HepG2 (cell line): Measurements from ENCODE around the gene CCDC124. TPM values are rescaled to one million over a fixed set of nuclear protein-coding genes. Genes with fewer than 3 reads are reported as not detected.

Source experiments
- ATAC-seq: fragments of 200-7000 bp; cut with Tn5 transposase; 3 replicates; pipeline ENCODE4 v1.9.1; 2020; ENCODE audit warnings: mild to moderate bottlenecking, moderate library complexity
- BruUV-seq: library from RNA; stranded (reverse); fragments of 400-500 nt; replicated peaks from 2 replicates; lab custom pipeline; 2021; lab: Mats Ljungman, UMichigan
- CTCF ChIA-PET: fragments of 300-600 bp; formaldehyde crosslinking; extraction: SDS; loops from one replicate; lab custom pipeline; 2021; ENCODE audit warnings: low total read pairs, inconsistent platforms, low intra/inter-chr PET ratio; lab: Yijun Ruan, JAX
- POLR2A ChIA-PET: fragments of 350-600 bp; sonication (Branson Sonifier 250); formaldehyde crosslinking; loops from one replicate; lab custom pipeline; 2020; ENCODE audit warnings: antibody characterized with exemption, inconsistent platforms; lab: Yijun Ruan, JAX
- DNase-seq: peaks from one replicate; pipeline ENCODE4 v3.0.0-alpha.2; 2015; ENCODE audit warnings: low spot score
- FAIRE-seq: peaks from 3 replicates; lab custom pipeline; 2011; peaks lifted over from hg19 to GRCh38; lab: Jason Lieb, UNC
- H2AFZ ChIP-seq: one replicate; pipeline ENCODE4 v1.6.1; 2011; ENCODE audit warnings: low read length, inconsistent platforms
- H3K27ac ChIP-seq: fragments of 300-600 bp; 3 replicates; pipeline ENCODE4 v1.8.0; 2011; ENCODE audit warnings: mixed run types, mild to moderate bottlenecking, mixed read lengths, low read length, inconsistent platforms; ENCODE audit not compliant: insufficient read depth; ENCODE audit errors: extremely low read length
- H3K27me3 ChIP-seq, 2 experiments: fragments of 200-600 bp in 1 of 2; 2 replicates in 1 of 2; 3 replicates in 1 of 2; pipeline versions ENCODE4 v1.6.0 to v1.8.0; 2011; ENCODE audit warnings: low read length in 2 of 2, mild to moderate bottlenecking in 2 of 2, moderate library complexity in 2 of 2, inconsistent platforms in 1 of 2; ENCODE audit not compliant: insufficient read depth in 2 of 2, control insufficient read depth in 1 of 2
- H3K36me3 ChIP-seq, 2 experiments: fragments of 200-600 bp in 1 of 2; replicated peaks in 1 of 2; 2 replicates in 1 of 2; 3 replicates in 1 of 2; pipeline versions ENCODE4 v1.5.1 to v1.8.0; 2011; ENCODE audit warnings: low read length in 2 of 2, inconsistent platforms in 1 of 2; ENCODE audit not compliant: insufficient read depth in 2 of 2, control insufficient read depth in 1 of 2
- H3K4me1 ChIP-seq: 2 replicates; pipeline ENCODE4 v1.5.1; 2012; ENCODE audit warnings: low read length, inconsistent platforms; ENCODE audit not compliant: insufficient read depth
- H3K4me2 ChIP-seq: 2 replicates; pipeline ENCODE4 v1.6.0; 2011; ENCODE audit warnings: low read depth, low read length, inconsistent platforms
- H3K4me3 ChIP-seq, 3 experiments: fragments of 200-600 bp in 1 of 3; sonication (generic), shearing (Covaris generic) in 1 of 3; replicated peaks in 1 of 3; 2 replicates each; pipeline ENCODE4 v1.5.1; 2011 to 2016; ENCODE audit warnings: low read length in 3 of 3, inconsistent platforms in 2 of 3, low read depth in 2 of 3, mild to moderate bottlenecking in 2 of 3, control low read depth in 1 of 3, mixed read lengths in 1 of 3; ENCODE audit not compliant: insufficient read depth in 1 of 3
- H3K79me2 ChIP-seq: one replicate; pipeline ENCODE4 v1.6.1; 2011; ENCODE audit warnings: low read length, inconsistent platforms; ENCODE audit not compliant: insufficient read depth
- H3K9ac ChIP-seq: 2 replicates; pipeline ENCODE4 v1.6.0; 2011; ENCODE audit warnings: mild to moderate bottlenecking, low read depth, low read length, inconsistent platforms; ENCODE audit not compliant: insufficient read depth
- H3K9me3 ChIP-seq: 2 replicates; pipeline ENCODE4 v1.5.1; 2012; ENCODE audit warnings: mild to moderate bottlenecking, low read length
- H4K20me1 ChIP-seq: 2 replicates; pipeline ENCODE4 v1.6.0; 2011; ENCODE audit warnings: inconsistent platforms, mild to moderate bottlenecking, low read length, moderate library complexity; ENCODE audit not compliant: insufficient read depth
- ATF7-NPFF ChIP-seq: sonication (generic); formaldehyde crosslinking; IDR thresholded peaks from 2 replicates; pipeline ENCODE4 v1.8.1; 2023; ENCODE audit warnings: mild to moderate bottlenecking, low read depth, missing genetic modification reagents, moderate library complexity
- CHCHD3 ChIP-seq: sonication (generic); formaldehyde crosslinking; IDR thresholded peaks from 2 replicates; pipeline ENCODE4 v1.8.0; 2022; ENCODE audit warnings: mild to moderate bottlenecking, missing genetic modification reagents, moderate library complexity
- GATAD2A ChIP-seq: IDR thresholded peaks from 2 replicates; pipeline ENCODE4 v1.6.1; 2016
- ONECUT2 ChIP-seq: sonication (generic); formaldehyde crosslinking; IDR thresholded peaks from 2 replicates; pipeline ENCODE4 v1.4.0; 2020; ENCODE audit warnings: missing genetic modification reagents
- SALL2 ChIP-seq: sonication (generic); formaldehyde crosslinking; IDR thresholded peaks from 2 replicates; pipeline ENCODE4 v1.8.1; 2023; ENCODE audit warnings: mild to moderate bottlenecking, missing genetic modification reagents, inconsistent platforms
- THAP9 ChIP-seq: sonication (generic); formaldehyde crosslinking; IDR thresholded peaks from 2 replicates; pipeline ENCODE4; 2020; ENCODE audit warnings: missing genetic modification reagents, mild to moderate bottlenecking, borderline replicate concordance
- ZFAT ChIP-seq: sonication (generic); formaldehyde crosslinking; conservative IDR thresholded peaks from 2 replicates; pipeline ENCODE4 v1.8.1; 2023; ENCODE audit warnings: missing genetic modification reagents, inconsistent platforms
- ZGPAT ChIP-seq: IDR thresholded peaks from 2 replicates; pipeline ENCODE4 v1.6.1; 2016; ENCODE audit warnings: mild to moderate bottlenecking
- ZHX1 ChIP-seq: sonication (generic); formaldehyde crosslinking; IDR thresholded peaks from 2 replicates; pipeline ENCODE4 v1.8.1; 2022; ENCODE audit warnings: low read depth, mild to moderate bottlenecking, missing genetic modification reagents
- ZKSCAN5 ChIP-seq: sonication (generic); formaldehyde crosslinking; IDR thresholded peaks from 2 replicates; pipeline ENCODE4 v1.5.1; 2020; ENCODE audit warnings: mild to moderate bottlenecking, missing genetic modification reagents
- ZNF124 ChIP-seq: sonication (generic); formaldehyde crosslinking; IDR thresholded peaks from 2 replicates; pipeline ENCODE4 v1.4.0; 2020; ENCODE audit warnings: missing genetic modification reagents
- ZNF335 ChIP-seq: sonication (generic); formaldehyde crosslinking; IDR thresholded peaks from 2 replicates; pipeline ENCODE4 v1.4.0; 2020; ENCODE audit warnings: missing genetic modification reagents
- ZSCAN20 ChIP-seq: sonication (generic); formaldehyde crosslinking; IDR thresholded peaks from 2 replicates; pipeline ENCODE4 v1.4.0; 2020; ENCODE audit warnings: missing genetic modification reagents, mild to moderate bottlenecking, borderline replicate concordance
- WGBS: methylation state at CpG from one replicate; pipeline ENCODE4 v1.1.6; 2017; ENCODE audit warnings: low lambda C conversion rate; 5-methylcytosine and 5-hydroxymethylcytosine counted together
- in situ Hi-C: cut with HindIII; loops from 2 replicates; pipeline ENCODE4 v1.10.0; 2017; ENCODE audit warnings: low pct_unique_long_range_greater_than_20kb; ENCODE audit not compliant: extremely low pct_ligation_motif_present
- intact Hi-C: fragments of 100-400 bp; cut with micrococcal nuclease; formaldehyde crosslinking; loops from one replicate; pipeline ENCODE4 v1.10.0; 2022; ENCODE audit not compliant: unreplicated experiment
- polyA plus RNA-seq, 8 experiments: library from polyadenylated mRNA; depleted of rRNA in 3 of 8; stranded (reverse) in 7 of 8; unstranded in 1 of 8; fragments of >200 nt; fragmentation: Illumina TruSeq in 4 of 8; extraction: Trizol in 4 of 8; gene quantifications; 2 replicates each; pipeline versions ENCODE4 v1.2.1 to v1.2.3, GENCODE V29; 2011 to 2016; ENCODE audit warnings: low read depth in 4 of 8, missing spikeins in 1 of 8, mixed read lengths in 1 of 8; ENCODE audit not compliant: insufficient read depth in 1 of 8
- total RNA-seq, 5 experiments: library from RNA; depleted of rRNA; stranded (reverse); fragments of >200 nt; fragmentation: Illumina TruSeq; extraction: Trizol; gene quantifications; 2 replicates each; pipeline ENCODE4 v1.2.3, GENCODE V29; 2016; ENCODE audit warnings: low read depth in 1 of 5

Gene CCDC124
- total and polyA plus RNA-seq, 2 of the 13 experiments (the other 11 are each of a cell fraction or from before 2014, with no cell fraction given) = 14.9 to 20.3 TPM

- no peak overlapping the region for H3K4me3 ChIP-seq
- ChIA-PET POLR2A (no interaction called here), CTCF (no interaction called here)
- no peak overlapping the region for H3K27ac ChIP-seq
- in situ Hi-C loops (no loop called here), intact Hi-C loops (no loop called here)
- no peak for FAIRE-seq
- no peaks in the 10 kb centered on the region for H3K9me3 ChIP-seq
- ATAC-seq = no peak; the same call in 2 of the 3 replicates
- no peak overlapping the region for H2AFZ ChIP-seq
- no peak overlapping the region for H3K9ac ChIP-seq
- WGBS = 24% methylated on average over 4 of the region's 6 CpGs
- no peaks in the 10 kb centered on the region for H3K79me2 ChIP-seq
- H4K20me1 ChIP-seq = no peaks in the 10 kb centered on the region
- no peaks in the 10 kb centered on the region for H3K4me1 ChIP-seq
- peaks cover 1 to 47% of the 10 kb centered on the region in 2 experiments; a peak in 2 of 5 replicates for H3K27me3 ChIP-seq
- H3K36me3 ChIP-seq = no peaks in the 10 kb centered on the region
- H3K4me2 ChIP-seq = no peak overlapping the region
- DNase-seq = no peak
- TF ChIP-seq ZFAT (CRISPR knock-in tag) (no peak), SALL2 (CRISPR knock-in tag) (no peak), ZHX1 (CRISPR knock-in tag) (no peak), CHCHD3 (CRISPR knock-in tag) (no peak)
- TF ChIP-seq, all 625 proteins: peak for 0
- no TSS peak for BruUV-seq
Observed at GRCh38 chr19:17974551-17974950, 41.7 kb downstream of the CCDC124 start.

GRCh38 chr19:17975032-17975431 is 42.2 kb downstream of the CCDC124 start:
- Histone ChIP-seq H3K36me3 (no peaks in the 10 kb centered on the region), H4K20me1 (no peaks in the 10 kb centered on the region), H2AFZ (no peak overlapping the region), H3K27ac (no peak overlapping the region), H3K9me3 (no peaks in the 10 kb centered on the region), H3K4me1 (no peaks in the 10 kb centered on the region), H3K4me3 (no peak overlapping the region), H3K4me2 (no peak overlapping the region), H3K9ac (no peak overlapping the region), H3K27me3 (peaks cover 1 to 44% of the 10 kb centered on the region in 2 experiments; a peak in 2 of 5 replicates), H3K79me2 (no peaks in the 10 kb centered on the region)
- BruUV-seq = no TSS peak
- intact Hi-C loops = no loop called here
- 17% methylated on average over 3 of the region's 8 CpGs for WGBS
- in situ Hi-C loops = no loop called here
- ChIA-PET CTCF (no interaction called here), POLR2A (no interaction called here)
- FAIRE-seq = no peak
- no peak for ATAC-seq
- DNase-seq = no peak
- TF ChIP-seq ZNF335 (no peak), THAP9 (CRISPR knock-in tag) (no peak), GATAD2A (no peak), ZGPAT (CRISPR knock-in tag) (no peak), ZNF124 (CRISPR knock-in tag) (no peak), ATF7-NPFF (CRISPR knock-in tag) (no peak), ZSCAN20 (CRISPR knock-in tag) (no peak), ONECUT2 (CRISPR knock-in tag) (no peak), ZKSCAN5 (no peak)
